Epithelial cell of alveolus of lung (primary cell): ENCODE data around the gene PWWP2B. TPM values are rescaled to one million over a fixed set of nuclear protein-coding genes. Genes with fewer than 3 reads are reported as not detected.

ENCODE experiments used
- total RNA-seq: library from RNA; depleted of rRNA; stranded (reverse); fragments of >200 nt; gene quantifications from 2 replicates; pipeline ENCODE4 v1.2.1, GENCODE V29; 2015

The PWWP2B gene
- total RNA-seq, result 6.0 and 7.4 TPM in 2 replicates

DNA sequence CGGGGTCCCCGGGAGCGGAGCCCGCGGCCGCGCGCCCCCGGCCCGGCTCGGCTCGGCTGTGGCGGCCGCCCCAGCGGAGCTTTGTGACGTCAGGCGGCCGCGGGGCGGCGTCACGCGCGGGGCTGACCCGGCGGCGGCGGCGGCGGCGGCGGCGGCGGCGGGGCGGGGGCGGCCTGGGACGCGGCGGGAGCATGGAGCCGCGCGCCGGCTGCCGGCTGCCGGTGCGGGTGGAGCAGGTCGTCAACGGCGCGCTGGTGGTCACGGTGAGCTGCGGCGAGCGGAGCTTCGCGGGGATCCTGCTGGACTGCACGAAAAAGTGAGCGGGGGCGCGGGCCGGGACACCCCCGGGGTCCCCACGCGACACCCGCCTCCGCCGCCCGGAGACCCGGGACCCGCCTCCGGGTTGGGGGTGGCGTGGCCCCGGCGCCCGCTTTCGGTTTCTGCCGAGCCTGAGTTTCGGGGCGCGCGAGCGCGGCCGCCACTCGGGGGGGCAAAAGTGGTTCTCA, at the start of gene PWWP2B:
PWWP2B (plus strand) TSS at position 165 of the 506 bp plus-strand sequence; CDS start at position 192, 27 bp downstream.

Other genes starting within 250 kb of the PWWP2B start
- gene DPYSL4, start 210.3 kb upstream of the PWWP2B start, total RNA-seq, result 12.3 and 14.6 TPM in 2 replicates
- gene STK32C, start 89.2 kb upstream of the PWWP2B start, total RNA-seq, result 4.6 and 5.7 TPM in 2 replicates
- gene LRRC27, start 65.0 kb upstream of the PWWP2B start, total RNA-seq, result 5.2 and 7.3 TPM in 2 replicates
- 16.3 and 27.4 TPM in 2 replicates for gene INPP5A, start 140.6 kb downstream of the PWWP2B start, total RNA-seq